Measurements from ENCODE around the gene COQ2.

- no peak for TF ChIP-seq CTCF (optimal IDR thresholded peaks at IDR 0.05 in 1 of 3, IDR thresholded peaks at IDR 0.05 in 1 of 3, conservative IDR thresholded peaks at IDR 0.05 in 1 of 3; ENCODE audit: extremely low read depth in 1 of 3, insufficient read depth in 2 of 3, low read length in 3 of 3)
- no peak for TF ChIP-seq EZH2 (IDR thresholded peaks at IDR 0.05; ENCODE audit: low read length)
Observed at GRCh38 chr4:83241132-83241531, 43.5 kb downstream of the COQ2 start.
